HG02763 (cell line): ENCODE measurements around the gene LRP1-AS.

ENCODE experiments used
- ATAC-seq: cut with Tn5 transposase; IDR thresholded peaks from one replicate; pipeline ENCODE4 v1.9.1; 2021; ENCODE audit warnings: mild to moderate bottlenecking, moderate library complexity; ENCODE audit not compliant: unreplicated experiment

Gene LRP1-AS

DNA sequence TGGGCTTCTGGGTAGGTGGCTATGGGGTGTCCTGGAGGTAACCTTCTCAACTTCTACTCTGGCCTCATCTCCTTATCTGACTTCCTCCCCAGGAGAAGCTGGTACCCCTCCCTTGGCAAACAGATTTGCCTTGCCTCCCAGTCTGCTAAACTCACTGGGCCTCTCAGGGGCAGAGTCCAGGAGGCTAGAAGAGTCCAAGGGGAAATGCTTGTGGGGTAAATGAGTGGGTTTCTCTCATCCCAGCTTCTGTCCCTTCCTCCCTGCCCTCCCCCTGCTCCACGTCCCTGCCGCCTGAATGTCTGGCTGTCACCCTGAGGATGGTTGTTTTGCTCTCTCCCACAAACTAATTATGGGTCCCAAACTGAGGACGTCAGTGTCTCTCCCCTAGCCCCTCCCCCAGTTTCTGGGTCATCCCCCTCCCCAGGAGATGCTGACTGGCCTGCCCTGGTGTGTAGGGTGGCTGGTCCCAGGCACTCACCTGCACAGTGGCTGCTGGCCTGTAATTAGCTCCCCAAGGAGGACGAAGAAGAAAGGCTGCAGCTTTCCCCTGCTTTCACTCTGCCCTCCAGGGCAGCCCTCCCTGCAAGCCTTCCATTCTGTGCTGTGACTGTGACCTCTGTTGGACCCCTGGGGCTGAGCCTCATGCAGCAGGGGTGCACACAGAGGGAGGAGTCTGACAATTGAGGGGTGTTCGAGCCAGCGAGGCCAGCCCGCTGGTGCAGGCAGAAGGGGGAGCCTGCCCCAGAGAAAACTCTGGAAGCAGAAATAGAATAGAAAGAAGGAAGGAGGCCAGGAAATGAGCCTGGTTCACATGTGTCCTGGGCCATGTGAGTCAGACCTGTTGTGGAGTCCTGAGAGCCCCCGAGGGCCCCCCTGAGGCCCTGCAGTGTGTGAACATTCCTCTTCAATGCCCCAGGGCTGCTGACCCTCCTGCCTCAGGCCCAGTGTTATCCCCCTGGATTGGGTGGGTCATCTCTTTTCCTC is at the start of gene LRP1-AS:
Gene LRP1-AS (minus strand): TSS at position 659 of the 984 bp plus-strand sequence.
- ATAC-seq = no peak

GRCh38 chr12:57196956-57197355 is 49.5 kb upstream of the LRP1-AS start:
- ATAC-seq = no peak

- no peak for ATAC-seq
Observed at GRCh38 chr12:57196439-57196838, 49.0 kb upstream of the LRP1-AS start.

DNA sequence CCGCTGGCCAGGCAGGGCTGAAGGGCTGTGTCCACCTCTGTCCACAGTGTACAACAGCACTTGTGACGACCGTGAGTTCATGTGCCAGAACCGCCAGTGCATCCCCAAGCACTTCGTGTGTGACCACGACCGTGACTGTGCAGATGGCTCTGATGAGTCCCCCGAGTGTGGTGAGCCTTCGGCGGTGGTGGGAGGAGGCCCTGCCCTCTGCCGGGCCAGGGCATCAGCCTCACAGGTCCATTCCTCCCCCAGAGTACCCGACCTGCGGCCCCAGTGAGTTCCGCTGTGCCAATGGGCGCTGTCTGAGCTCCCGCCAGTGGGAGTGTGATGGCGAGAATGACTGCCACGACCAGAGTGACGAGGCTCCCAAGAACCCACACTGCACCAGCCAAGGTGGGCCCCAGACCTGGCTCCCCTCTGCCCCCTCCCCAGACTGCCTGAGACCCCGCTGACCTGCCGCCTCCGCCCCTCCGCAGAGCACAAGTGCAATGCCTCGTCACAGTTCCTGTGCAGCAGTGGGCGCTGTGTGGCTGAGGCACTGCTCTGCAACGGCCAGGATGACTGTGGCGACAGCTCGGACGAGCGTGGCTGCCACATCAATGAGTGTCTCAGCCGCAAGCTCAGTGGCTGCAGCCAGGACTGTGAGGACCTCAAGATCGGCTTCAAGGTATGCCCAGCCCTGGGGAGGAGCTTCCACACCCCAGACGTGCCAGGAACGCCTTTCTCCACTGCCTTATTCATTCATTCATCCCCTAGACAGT is 48.4 kb upstream of the LRP1-AS start:
- no peak for ATAC-seq

DNA sequence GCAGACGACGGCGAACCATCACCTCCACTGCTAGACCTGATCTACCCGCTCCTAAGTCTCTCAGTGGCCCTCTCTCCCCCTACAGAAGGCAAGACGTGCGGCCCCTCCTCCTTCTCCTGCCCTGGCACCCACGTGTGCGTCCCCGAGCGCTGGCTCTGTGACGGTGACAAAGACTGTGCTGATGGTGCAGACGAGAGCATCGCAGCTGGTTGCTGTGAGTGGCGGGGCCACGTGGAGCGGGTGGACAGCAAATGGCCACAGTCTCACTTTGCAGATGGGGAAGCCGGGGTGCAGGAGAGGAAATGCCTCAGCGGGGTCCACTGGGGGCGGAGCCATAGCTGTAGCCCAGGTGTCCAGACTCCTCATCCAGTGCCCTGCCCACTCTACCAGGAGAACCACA is 47.8 kb upstream of the LRP1-AS start:
- no peak for ATAC-seq

DNA sequence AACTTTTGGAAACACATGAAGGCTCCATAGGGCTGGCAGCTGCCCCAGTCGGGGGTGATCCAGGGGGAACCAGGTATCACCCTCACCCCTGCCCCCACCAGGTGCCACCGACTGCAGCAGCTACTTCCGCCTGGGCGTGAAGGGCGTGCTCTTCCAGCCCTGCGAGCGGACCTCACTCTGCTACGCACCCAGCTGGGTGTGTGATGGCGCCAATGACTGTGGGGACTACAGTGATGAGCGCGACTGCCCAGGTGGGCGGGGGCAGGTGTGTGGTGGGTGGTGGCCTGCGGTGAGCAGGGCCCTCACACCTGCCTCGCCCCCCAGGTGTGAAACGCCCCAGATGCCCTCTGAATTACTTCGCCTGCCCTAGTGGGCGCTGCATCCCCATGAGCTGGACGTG is 46.8 kb upstream of the LRP1-AS start:
- no peak for ATAC-seq

GRCh38 chr12:57193706-57194245 is 46.4 kb upstream of the LRP1-AS start:
- ATAC-seq = no peak

DNA sequence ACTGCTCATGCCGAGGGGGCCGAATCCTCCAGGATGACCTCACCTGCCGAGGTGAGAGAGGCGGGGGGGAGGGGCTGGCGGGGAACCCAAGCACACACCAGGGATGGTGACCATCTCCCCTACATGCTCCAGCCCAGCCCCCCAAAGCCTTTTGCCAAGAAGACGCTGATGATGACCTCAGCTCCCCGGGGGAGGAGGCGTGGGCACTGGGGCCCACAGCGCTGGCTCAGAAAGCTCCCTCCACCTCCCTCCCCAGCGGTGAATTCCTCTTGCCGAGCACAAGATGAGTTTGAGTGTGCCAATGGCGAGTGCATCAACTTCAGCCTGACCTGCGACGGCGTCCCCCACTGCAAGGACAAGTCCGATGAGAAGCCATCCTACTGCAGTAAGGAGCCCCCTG is 45.5 kb upstream of the LRP1-AS start:
- no peak for ATAC-seq

- no peak for ATAC-seq
Observed at GRCh38 chr12:57191410-57191809, 44.0 kb upstream of the LRP1-AS start.

- ATAC-seq = no peak
Observed at GRCh38 chr12:57190821-57191220, 43.4 kb upstream of the LRP1-AS start.

GRCh38 chr12:57190037-57190436 is 42.6 kb upstream of the LRP1-AS start:
- ATAC-seq = no peak

- no peak for ATAC-seq
Observed at GRCh38 chr12:57188090-57188425, 40.6 kb upstream of the LRP1-AS start.

DNA sequence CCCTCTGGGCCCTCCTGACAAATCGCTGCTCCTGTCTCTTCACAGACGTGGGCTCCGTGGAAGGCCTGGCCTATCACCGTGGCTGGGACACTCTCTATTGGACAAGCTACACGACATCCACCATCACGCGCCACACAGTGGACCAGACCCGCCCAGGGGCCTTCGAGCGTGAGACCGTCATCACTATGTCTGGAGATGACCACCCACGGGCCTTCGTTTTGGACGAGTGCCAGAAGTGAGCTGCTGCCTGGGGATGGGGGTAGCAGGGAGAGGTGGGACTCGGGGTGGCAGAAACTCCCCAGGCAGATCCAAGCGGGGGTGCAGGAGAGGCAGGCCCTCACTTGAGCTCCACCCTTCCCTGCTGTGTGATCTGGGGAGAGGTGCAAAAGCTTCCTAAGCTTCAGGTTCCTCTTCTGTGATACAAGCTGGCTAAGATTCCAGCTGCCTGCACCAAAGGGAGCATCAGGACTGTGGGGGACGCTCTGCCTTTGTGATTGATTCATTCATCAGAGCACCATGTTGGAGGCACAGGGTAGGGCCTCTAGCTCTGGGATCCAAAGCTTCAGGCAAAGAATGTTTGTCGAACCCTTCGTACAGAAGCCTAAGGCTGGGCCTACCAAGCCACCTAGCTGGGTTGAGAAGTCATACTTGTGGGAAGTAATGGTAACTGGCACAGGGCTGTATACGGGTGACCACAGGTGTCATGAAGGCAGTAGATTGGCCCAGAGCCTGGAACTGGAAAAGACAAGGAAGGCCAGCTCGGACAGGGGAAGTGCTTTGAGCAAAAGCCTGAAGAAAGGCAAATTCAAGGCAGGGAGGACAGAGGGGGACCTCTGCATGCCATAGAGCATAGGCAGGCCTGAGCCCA is 40.0 kb upstream of the LRP1-AS start:
- no peak for ATAC-seq

GRCh38 chr12:57185906-57186508 is 38.6 kb upstream of the LRP1-AS start:
- ATAC-seq = no peak

DNA sequence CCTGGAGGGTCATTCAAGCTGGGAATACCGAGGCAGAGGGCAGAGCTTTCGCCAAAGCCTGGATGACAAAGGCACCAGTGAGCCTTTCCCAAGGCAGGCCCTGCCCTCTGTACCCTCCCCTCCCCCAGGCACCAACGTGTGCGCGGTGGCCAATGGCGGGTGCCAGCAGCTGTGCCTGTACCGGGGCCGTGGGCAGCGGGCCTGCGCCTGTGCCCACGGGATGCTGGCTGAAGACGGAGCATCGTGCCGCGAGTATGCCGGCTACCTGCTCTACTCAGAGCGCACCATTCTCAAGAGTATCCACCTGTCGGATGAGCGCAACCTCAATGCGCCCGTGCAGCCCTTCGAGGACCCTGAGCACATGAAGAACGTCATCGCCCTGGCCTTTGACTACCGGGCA is 38.0 kb upstream of the LRP1-AS start:
- ATAC-seq = no peak

GRCh38 chr12:57183939-57184725 is 36.7 kb upstream of the LRP1-AS start:
- ATAC-seq = no peak

DNA sequence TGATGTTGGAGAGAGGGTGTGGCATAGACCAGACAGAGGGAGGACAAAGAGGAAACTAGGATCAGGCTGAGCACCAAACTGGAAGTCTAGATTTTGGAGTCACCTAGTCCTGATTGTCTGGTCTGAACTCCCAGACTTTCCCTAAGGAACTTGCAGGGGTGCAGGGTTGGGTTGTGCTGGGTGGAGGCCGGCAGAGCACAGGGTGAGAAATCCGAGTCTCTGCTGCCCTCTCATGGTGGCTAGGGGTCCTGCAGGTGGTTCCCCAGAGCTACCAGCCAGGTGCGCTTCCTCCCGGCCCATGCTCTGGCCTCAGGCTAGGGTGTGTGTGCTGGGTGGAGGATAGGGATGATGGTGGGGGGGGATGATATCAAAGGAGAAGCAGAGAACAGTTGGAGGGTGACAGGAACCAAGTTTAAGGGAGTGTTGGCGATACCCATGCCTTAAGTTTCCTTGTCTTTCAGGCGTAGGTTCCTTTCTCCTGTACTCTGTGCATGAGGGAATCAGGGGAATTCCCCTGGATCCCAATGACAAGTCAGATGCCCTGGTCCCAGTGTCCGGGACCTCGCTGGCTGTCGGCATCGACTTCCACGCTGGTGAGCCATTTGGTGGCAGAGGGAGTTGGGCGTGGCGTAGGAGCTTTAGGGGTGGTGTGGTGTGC is 35.6 kb upstream of the LRP1-AS start:
- peak; percentile 83 for ATAC-seq

DNA sequence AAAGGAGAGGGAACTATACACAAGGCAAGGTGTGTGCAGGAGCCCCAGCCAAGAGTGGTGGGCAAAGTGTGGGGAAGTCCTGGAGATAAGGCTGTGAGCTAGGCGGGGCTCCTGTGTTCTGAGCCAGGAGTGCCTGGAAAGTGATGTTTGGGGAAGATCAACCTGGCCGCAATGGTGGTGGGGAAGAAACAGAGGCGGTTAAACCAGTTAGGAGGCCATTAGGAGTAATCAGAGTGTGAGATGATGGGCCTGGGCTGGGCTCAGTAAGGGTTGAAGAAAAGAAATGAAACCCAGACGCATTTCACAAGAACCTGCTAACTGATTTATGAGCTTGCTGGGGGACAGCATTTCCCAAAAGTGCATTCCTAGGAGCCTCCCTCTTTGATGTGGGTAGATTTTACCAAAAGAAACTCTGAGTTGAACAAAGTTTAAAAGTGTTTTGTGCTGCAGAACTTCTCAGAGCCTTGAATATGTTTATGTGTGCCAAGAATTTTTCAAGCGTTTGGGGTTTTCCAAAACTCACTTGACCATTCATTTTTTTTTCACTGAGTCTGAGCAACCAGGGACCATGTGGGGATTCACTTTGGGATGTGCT is 34.2 kb upstream of the LRP1-AS start:
- no peak for ATAC-seq

- no peak for ATAC-seq
Observed at GRCh38 chr12:57181072-57181471, 33.7 kb upstream of the LRP1-AS start.
